Muscle layer of colon (tissue), 2 donors: ENCODE measurements around the gene POLRMT.

Source experiments
- H3K27ac ChIP-seq: one replicate; pipeline ENCODE4 v1.7.0; 2013; ENCODE audit warnings: low read depth, mild to moderate bottlenecking, low read length, moderate library complexity
- H3K27me3 ChIP-seq, 2 donors: one replicate each; pipeline ENCODE4 v1.7.0; 2013; ENCODE audit warnings: low read length in 2 of 2, mild to moderate bottlenecking in 2 of 2; ENCODE audit not compliant: insufficient read depth in 2 of 2, control insufficient read depth in 1 of 2
- H3K36me3 ChIP-seq: one replicate; pipeline ENCODE4 v1.7.0; 2013; ENCODE audit warnings: mild to moderate bottlenecking, low read length; ENCODE audit not compliant: insufficient read depth
- H3K4me1 ChIP-seq: one replicate; pipeline ENCODE4 v1.7.0; 2013; ENCODE audit warnings: mild to moderate bottlenecking, low read length; ENCODE audit not compliant: insufficient read depth
- H3K4me3 ChIP-seq, 2 donors: one replicate each; pipeline ENCODE4 v1.7.0; 2013; ENCODE audit warnings: low read length in 2 of 2, low read depth in 1 of 2, mild to moderate bottlenecking in 1 of 2, moderate library complexity in 1 of 2
- H3K9ac ChIP-seq: one replicate; pipeline ENCODE4 v1.7.0; 2013; ENCODE audit warnings: low read length
- H3K9me3 ChIP-seq: one replicate; pipeline ENCODE4 v1.7.0; 2013; ENCODE audit warnings: mild to moderate bottlenecking, low read length
- donor health status: abdominal sarcoma.
- donor health status: Adenocarcinoma of cecum.

POLRMT gene

DNA sequence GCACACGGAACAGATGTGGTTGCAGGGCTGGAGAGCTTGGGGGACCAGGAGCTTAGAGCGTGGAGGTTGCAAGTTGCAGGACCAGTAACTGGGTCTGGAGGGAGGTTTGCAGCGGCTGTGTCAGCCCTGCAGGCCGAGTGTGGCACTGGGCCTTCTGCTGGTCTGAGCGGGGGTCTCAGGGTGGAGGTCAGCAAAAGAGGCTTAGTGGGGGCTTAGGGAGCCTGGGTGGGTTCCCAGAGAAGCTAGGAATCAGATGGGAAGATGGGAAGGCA, 49.4 kb downstream of the POLRMT start:
- peaks cover 7 to 40% of the 10 kb centered on the region in 2 donors for H3K27me3 ChIP-seq

DNA sequence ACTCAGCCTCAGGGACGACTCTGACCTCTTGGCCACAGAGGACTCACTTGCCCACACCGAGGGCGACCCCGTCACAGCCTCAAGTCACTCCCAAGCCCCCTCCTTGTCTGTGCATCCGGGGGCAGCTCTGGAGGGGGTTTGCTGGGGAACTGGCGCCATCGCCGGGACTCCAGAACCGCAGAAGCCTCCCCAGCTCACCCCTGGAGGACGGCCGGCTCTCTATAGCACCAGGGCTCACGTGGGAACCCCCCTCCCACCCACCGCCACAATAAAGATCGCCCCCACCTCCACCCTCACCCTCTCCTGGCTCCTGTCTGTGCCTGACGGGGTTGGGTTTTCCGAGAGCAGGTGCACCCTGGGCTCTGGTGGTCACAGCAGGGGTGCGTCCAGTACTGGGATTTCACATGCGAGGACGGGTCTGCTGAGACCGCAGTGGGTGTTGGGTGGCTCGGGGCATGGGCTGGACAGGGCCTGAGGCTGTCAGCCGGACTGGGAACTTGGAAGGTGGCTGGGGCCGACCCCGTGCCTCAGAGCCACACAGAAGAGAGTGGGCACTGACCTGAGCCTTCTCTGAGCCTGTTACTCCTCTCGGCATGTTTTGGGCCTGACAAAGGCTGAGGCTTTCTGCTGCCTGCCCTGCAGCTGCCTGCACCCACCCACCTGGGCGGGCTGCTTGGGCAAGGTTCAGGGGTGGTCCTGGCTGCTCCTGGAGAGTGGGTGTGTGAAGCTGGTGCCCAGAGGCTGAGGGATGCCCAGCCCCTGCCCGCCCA, 50.0 kb downstream of the POLRMT start:
- Histone ChIP-seq H3K9ac (no peak overlapping the region), H3K9me3 (no peaks in the 10 kb centered on the region), H3K27ac (no peak overlapping the region), H3K27me3 (peaks cover 2 to 35% of the 10 kb centered on the region in 2 donors), H3K4me1 (no peaks in the 10 kb centered on the region), H3K36me3 (peaks cover 22% of the 10 kb centered on the region), H3K4me3 (no peak overlapping the region)

More for the DNA sequence above, 49.4 kb downstream of the POLRMT start:
- Histone ChIP-seq H3K9ac (no peak overlapping the region), H3K4me3 (no peak overlapping the region), H3K4me1 (no peaks in the 10 kb centered on the region), H3K36me3 (peaks cover 22% of the 10 kb centered on the region), H3K27ac (no peak overlapping the region), H3K9me3 (no peaks in the 10 kb centered on the region)

DNA sequence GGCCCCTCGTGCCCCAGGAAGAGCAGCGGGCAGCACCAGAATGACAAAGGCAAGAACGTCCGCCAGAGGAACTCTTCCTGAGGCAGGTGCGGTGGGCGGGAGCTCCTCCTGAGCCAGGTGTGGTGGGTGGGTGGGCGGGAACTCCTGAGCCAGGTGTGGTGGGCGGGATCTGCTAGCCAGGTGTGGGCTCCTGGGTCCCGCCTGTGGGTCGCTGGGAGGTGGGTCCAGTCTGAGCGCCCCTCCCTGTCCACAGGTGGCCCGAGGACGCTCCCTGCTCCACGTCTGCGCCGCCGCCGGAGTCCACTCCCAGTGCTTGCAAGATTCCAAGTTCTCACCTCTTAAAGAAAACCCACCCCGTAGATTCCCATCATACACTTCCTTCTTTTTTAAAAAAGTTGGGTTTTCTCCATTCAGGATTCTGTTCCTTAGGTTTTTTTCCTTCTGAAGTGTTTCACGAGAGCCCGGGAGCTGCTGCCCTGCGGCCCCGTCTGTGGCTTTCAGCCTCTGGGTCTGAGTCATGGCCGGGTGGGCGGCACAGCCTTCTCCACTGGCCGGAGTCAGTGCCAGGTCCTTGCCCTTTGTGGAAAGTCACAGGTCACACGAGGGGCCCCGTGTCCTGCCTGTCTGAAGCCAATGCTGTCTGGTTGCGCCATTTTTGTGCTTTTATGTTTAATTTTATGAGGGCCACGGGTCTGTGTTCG, 50.7 kb downstream of the POLRMT start:
- H3K9ac ChIP-seq, result no peak overlapping the region
- H3K27me3 ChIP-seq, result peaks cover 0 to 28% of the 10 kb centered on the region in 2 donors
- H3K9me3 ChIP-seq, result no peaks in the 10 kb centered on the region
- H3K36me3 ChIP-seq, result peaks cover 22% of the 10 kb centered on the region
- H3K27ac ChIP-seq, result no peak overlapping the region
- H3K4me1 ChIP-seq, result no peaks in the 10 kb centered on the region
- H3K4me3 ChIP-seq, result no peak overlapping the region

DNA sequence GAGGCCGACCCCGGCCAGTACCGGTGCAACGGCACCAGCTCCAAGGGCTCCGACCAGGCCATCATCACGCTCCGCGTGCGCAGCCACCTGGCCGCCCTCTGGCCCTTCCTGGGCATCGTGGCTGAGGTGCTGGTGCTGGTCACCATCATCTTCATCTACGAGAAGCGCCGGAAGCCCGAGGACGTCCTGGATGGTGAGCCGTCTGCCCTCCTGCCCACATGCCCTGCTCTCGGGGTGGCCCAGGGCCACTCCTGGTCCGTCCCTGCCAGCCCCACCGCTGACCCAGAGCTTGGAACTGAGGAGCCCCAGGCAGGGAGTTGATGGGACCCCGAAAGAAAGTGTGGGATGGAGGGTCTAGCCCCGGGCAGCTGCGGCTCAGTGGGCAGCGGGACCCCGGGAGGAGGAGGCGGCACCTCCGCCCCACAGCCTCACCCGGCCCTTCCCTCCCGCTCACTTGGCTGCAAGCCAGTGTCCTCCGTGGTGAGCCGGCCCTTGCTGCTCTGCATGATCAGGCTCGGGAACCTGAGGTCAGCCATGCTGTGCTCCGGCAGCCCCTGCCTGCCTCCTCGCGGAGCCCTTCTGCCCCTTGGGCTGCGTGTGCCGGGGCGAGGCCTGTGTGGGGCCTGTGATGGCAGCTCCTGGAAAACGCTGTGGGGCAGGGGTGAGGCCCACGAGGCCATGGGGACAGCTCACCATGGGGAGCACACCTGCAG, 51.8 kb downstream of the POLRMT start:
- Histone ChIP-seq H3K36me3 (peaks cover 22% of the 10 kb centered on the region), H3K4me3 (no peak overlapping the region), H3K9ac (no peak overlapping the region), H3K9me3 (no peaks in the 10 kb centered on the region), H3K27me3 (peaks cover 0 to 23% of the 10 kb centered on the region in 2 donors), H3K27ac (no peak overlapping the region), H3K4me1 (no peaks in the 10 kb centered on the region)

DNA sequence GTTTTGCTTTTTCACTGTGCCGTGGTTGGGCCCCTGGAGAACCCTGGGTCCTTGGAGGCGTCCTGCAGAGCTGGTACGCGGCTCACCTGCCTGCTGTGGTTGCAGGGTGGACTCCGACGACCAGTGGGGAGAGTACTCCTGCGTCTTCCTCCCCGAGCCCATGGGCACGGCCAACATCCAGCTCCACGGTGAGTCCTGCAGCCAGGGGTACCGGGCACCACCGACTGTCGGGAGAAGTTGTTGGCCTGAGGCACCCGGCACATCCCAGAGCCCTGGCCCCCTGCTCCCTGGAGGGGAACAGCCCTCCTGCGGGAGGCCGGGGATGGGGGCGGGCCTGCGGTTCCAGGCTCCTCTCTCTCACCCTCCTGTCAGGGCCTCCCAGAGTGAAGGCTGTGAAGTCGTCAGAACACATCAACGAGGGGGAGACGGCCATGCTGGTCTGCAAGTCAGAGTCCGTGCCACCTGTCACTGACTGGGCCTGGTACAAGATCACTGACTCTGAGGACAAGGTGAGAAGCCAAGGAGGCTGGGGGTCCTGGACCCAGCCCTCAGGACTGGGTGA, 53.0 kb downstream of the POLRMT start:
- H3K27ac ChIP-seq, result no peak overlapping the region
- H3K4me3 ChIP-seq, result no peak overlapping the region
- peaks cover 0 to 16% of the 10 kb centered on the region in 2 donors for H3K27me3 ChIP-seq
- no peak overlapping the region for H3K9ac ChIP-seq
- H3K4me1 ChIP-seq, result peaks cover 9% of the 10 kb centered on the region
- H3K9me3 ChIP-seq, result no peaks in the 10 kb centered on the region
- H3K36me3 ChIP-seq, result peaks cover 22% of the 10 kb centered on the region

DNA sequence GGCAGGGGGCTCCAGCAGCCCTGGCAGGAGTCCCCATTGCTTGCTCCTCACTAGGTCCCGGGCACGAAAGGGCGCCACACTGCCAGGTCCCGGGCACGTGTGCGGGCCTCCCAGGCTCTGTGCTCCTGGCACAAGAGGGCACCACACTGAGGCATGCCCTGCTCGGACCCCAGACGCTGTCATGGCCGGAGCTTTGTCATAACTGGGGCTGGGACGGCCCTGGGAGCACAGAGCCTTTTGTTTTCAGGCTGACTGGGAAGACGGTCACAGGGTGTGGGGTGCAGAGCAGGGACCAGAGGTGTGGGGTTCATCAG, 53.5 kb downstream of the POLRMT start:
- Histone ChIP-seq H3K27ac (no peak overlapping the region), H3K9ac (no peak overlapping the region), H3K9me3 (no peaks in the 10 kb centered on the region), H3K27me3 (peaks cover 0 to 11% of the 10 kb centered on the region in 2 donors), H3K4me1 (peaks cover 12% of the 10 kb centered on the region), H3K4me3 (no peak overlapping the region), H3K36me3 (peaks cover 22% of the 10 kb centered on the region)

DNA sequence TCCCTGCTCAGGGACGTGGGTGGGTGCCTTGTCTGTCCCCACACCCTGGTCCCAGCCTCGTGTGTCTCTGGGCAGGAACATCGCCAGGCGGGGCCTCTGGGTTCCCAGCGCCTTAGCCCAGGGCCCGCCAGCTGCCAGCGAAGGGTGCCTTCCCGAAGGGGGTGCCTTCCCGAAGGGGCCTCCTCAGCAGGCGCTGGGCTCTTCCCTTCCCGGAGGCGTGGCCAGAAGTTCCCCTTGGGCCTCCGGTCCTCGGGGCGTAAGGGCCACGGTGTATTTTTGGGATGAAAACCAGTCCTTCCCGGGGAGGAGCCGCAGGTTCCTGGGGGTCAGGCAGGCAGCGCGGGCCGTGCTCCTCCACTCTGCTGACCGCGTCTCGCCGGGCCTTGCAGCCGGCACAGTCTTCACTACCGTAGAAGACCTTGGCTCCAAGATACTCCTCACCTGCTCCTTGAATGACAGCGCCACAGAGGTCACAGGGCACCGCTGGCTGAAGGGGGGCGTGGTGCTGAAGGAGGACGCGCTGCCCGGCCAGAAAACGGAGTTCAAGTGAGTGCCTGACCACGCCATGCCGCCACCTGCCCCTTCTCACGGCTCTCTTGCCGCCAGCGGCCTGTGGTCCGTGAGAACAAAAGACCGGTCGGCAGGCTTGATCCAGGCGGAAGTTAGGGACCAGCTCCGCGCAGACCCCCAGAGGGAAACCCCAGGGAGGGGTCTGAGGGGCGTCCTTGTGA, 54.1 kb downstream of the POLRMT start:
- Histone ChIP-seq H3K9me3 (no peaks in the 10 kb centered on the region), H3K27me3 (peaks cover 0 to 6% of the 10 kb centered on the region in 2 donors), H3K4me3 (no peak overlapping the region), H3K36me3 (peaks cover 22% of the 10 kb centered on the region), H3K9ac (no peak overlapping the region), H3K27ac (no peak overlapping the region), H3K4me1 (peaks cover 17% of the 10 kb centered on the region)

DNA sequence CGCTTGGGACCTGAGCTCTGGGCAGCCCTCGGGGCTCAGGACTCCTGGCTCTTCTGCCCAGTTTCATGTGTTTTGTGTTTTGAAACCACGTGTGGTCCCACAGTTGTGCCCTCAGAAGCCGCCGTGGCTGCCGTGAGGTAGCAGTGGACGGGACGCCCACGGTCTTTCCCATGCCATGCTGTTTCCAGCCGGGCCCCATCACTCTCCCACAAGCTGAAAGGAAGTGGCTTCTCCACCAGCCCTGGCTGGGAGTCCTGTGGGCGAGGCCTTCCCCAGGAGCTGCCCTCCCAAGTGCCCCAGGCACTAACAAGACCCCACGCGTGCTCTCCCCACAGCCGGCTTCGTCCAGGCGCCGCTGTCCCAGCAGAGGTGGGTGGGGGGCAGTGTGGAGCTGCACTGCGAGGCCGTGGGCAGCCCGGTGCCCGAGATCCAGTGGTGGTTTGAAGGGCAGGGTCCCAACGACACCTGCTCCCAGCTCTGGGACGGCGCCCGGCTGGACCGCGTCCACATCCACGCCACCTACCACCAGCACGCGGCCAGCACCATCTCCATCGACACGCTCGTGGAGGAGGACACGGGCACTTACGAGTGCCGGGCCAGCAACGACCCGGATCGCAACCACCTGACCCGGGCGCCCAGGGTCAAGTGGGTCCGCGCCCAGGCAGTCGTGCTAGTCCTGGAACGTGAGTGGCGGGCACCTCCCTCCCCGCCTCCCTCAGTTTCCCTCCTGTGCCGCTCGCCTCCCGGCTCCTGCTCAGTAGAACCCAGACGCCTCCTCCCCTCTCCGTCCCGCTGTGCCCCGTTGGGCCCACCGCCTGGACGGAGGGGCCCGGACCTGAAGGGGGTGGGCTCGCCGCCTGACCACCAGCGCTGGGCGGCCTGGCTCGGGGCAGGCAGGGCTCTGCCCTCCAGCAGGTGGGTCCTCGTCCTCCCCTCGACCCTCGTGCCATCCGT, 55.6 kb downstream of the POLRMT start:
- peaks cover 24% of the 10 kb centered on the region for H3K4me1 ChIP-seq
- H3K27me3 ChIP-seq, result no peaks in the 10 kb centered on the region
- peaks cover 16% of the 10 kb centered on the region for H3K36me3 ChIP-seq
- H3K27ac ChIP-seq, result no peak overlapping the region
- H3K9ac ChIP-seq, result no peak overlapping the region
- H3K4me3 ChIP-seq, result no peak overlapping the region
- no peaks in the 10 kb centered on the region for H3K9me3 ChIP-seq

DNA sequence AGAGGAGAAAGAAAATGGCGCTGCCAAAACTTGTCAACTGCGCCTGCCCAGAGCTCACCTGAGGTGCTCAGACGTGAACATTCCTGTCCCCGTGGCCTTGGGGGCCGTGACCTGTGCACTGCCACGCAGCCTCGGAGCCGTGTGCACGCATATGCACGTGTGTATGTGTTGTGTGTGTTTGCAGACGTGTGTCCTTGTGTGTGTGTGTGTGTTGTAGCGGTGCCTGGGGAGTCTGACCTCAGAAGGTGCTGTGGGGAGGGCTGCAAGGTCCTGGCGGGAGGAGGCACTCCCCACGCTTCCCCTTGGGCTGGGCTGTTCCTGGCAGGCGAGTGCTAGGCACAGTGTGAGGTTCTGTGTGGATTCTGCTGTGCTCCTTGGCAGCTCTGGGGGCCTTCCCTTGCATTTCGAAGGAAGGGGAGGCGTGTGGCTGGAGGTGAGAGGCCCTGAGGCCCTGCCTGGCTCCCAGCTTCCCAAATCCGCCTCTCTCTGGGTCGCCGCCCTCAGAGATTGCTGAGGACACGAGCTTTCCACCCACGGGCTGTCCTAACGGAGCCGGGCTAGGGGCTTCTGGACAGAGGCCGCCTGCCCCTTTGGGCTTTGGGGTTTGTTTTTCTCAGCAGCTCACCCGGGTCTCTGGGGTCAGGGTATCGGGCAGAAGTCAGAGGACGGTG, 56.4 kb downstream of the POLRMT start:
- Histone ChIP-seq H3K4me1 (peaks cover 24% of the 10 kb centered on the region), H3K27me3 (no peaks in the 10 kb centered on the region), H3K4me3 (no peak overlapping the region), H3K27ac (no peak overlapping the region), H3K36me3 (peaks cover 12% of the 10 kb centered on the region), H3K9me3 (no peaks in the 10 kb centered on the region), H3K9ac (no peak overlapping the region)
